CD4-positive, alpha-beta T cell treated with Interleukin-10 for 1 hour (primary cell): ENCODE results near the gene HHIPL1.

Source experiments
- DNase-seq: peaks from one replicate; pipeline ENCODE4 v3.0.0-alpha.2; 2020

HHIPL1 gene

DNA sequence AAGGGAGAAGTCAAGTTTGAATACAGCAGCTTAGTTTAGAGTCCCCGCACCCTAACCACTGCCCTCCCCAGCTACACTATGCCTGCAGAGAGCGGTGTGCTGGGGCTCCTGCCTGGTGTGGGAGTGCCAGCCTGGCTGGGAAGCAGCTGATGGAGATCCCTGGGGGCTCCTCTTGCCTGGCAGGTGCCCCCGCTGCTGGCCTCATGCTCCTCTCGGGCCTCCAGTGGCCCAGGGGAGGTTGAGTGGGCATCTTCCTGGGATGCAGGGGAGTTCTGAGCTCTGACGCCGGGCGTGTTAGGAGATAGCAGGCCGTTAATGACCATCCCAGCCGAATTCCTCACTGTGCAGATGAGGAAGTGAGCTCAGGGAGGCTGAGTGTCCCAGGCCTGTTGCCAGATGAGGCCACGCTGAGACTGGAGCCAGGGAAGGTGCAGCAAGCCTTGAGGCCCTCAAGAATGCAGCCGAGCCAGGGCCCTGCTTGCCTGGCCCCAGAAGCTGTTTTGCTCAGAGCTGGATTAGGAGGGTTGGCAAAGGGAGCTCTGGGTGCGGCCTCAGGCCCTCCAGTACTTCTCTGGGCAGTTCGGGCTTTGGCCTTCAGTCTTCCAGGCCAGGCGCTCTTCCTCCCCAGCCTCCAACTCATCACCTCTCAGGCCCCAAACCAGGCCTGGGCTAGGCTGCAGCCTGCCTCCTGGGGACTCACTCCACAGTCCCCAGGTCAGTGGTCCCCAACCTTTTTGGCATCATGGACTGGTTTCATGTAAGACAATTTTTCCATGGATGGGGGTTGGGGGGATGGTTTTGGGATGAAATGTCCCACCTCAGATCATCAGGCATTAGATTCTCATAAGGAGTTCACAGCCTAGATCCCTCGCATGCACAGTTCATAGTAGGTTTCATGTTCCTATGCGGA is 32.6 kb downstream of the HHIPL1 start:
- DNase-seq: no peak

DNA sequence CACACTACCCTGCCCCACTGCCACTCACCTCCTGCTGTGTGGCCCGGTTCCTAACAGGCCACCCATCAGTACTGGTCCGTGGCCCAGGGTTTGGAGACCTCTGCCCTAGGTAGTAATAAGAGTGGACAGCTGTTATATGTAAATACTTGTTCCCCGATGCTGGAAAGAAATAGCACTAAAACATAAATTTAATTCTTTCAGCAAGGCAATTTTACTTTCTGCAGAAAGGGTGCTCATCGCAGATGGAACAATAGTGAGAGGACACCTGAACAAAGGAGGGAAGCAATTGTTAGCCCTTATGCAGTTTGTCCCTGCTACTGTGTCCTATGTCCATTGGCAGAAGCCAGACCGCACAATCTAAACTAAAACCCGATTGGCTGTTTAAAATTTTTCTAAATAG is 33.3 kb downstream of the HHIPL1 start:
- DNase-seq: no peak

DNA sequence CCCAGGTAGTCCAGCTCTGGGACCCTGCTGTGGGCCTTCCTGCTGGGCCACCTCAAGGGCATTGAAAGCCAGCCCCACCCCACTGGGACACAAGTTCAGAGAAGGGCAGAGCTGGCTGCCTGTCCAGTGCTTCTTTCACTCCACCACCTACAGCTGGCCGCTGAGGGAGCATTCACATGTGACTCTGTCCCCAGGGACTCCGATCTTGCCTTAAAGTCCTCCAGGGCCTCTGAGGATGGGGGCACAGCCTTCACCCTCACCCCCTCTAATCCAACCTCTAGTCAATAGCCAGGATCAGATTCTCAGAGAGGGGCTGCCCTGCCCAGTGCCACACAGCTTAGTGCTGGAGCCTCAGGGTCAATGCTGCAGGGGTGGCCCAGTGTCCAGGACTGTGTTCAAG is 34.2 kb downstream of the HHIPL1 start:
- DNase-seq: no peak

DNA sequence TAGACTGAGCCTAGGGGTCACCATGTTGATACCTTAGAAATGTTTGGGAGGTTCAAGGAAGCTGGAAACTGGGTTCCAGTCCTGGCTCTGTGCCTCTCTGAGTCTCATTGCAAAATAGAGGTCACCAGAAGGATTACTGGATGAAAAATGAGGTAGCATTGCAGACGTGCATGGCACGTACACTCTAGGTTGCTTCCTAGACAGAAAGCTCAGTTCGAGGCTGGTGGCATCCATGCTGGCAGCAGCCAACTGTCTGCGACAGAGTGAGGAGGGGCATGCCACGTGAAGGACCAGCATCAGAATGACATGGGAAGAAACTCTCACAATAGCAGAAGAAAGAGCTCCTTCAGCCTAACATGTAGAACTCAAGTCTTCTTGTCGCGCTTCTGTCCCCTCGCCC is 34.6 kb downstream of the HHIPL1 start:
- DNase-seq: no peak

DNA sequence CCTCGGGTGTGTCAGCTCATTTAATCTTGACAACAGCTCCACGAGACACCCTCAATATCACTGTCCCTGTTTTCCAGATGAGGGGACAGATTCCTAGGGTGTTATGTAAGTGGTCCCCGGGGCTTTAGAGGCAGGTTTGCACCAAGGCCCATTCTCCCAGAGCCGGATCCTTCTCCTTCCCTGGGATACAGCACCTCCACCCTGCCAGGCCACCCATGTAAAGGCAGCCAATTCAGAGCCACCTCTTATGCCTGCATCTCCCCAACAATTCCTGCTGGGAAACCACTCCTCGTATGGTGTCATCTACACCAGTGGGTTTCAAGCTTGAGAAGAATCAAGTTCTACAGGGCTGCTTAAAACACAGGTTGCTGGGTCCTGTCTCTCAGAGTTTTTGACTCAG is 35.1 kb downstream of the HHIPL1 start:
- DNase-seq: no peak

DNA sequence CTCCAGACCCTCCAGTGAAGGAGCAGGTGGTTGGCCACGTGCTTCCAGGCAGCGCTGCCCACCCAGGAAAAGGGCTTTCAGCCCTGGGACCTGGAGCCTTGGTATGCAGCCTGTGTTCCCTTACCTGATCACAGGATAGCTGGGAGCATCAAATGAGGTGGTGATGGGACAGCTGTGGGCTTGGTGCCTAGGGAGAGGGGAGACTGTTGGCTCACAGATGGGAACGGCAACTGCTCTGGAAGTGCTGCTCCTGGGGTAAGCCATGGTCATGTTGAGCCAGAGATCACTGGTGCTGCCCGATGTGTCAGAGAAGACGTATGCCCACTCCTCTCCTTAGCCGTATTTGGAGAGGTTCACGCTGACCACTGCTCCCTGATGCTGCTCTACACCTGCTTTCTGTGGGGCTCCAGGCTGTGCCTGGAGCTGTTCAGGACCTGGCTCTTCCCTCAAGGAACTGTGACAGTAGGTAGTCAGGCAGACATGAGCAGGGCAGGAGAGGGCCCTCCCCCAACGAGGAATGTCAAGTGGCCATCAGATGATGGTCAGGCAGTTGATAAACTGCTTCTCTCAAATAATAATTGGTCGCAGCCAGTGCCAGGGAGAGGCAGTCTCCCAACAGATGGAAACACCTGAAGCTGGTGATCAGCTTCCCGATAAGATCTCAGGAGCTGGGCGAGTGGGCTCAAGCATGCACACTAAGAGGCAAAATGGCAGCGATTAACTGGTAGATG is 36.3 kb downstream of the HHIPL1 start:
- no peak for DNase-seq

DNA sequence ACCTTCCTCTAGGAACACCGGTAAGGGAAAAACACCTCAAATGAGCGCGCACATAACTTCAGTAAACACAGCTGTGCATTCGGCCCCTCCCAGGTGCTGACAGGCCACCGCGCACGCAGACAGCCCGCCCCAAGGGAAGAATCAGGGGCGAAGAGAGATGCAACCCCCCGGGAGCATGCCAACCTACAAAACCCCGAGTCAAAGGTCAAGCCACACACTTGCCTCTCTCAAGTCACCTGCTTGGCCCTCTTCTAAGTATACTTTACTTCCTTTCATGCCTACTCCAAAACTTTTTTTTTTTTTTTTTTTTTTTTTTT is 36.9 kb downstream of the HHIPL1 start:
- DNase-seq: no peak

DNA sequence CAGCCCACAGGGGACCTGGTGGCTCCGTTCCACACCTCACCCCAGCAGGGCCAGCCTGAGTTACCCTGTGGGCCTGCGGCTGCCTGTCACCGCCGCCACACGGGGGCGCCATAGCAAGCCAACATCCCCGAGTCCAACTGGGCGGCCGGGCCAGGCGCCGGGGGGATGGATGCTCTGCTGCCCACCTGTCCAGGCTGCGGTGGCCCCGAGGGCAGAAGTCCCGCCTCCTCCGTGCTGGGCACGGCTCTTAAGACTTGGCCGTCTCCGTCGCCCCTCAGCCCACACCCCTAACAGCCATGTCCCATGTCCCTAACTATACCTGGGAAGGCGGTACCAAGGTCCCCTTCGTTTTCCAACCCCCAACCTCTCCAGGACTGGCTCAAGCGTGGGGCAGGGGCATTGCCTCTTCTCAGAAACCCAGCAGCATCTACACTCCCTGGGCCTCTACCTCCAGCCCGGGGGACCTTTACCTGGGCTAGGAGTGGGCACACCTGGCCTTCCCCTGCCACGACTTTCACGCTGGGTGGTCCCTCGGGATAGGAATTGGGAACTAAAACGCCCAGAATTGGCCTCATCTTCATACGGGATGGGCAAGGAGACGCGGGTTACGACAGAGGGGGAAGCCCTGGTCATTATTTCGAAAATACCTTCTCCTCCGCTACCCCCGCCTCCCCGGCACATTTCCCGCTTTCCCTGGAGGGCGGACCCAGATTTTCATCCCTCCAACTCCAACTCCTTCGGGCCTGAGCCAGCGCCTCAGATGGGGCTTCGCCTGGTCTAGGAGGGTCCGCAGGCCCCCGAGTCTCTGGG is 38.1 kb downstream of the HHIPL1 start:
- peak; percentile 83 for DNase-seq

DNA sequence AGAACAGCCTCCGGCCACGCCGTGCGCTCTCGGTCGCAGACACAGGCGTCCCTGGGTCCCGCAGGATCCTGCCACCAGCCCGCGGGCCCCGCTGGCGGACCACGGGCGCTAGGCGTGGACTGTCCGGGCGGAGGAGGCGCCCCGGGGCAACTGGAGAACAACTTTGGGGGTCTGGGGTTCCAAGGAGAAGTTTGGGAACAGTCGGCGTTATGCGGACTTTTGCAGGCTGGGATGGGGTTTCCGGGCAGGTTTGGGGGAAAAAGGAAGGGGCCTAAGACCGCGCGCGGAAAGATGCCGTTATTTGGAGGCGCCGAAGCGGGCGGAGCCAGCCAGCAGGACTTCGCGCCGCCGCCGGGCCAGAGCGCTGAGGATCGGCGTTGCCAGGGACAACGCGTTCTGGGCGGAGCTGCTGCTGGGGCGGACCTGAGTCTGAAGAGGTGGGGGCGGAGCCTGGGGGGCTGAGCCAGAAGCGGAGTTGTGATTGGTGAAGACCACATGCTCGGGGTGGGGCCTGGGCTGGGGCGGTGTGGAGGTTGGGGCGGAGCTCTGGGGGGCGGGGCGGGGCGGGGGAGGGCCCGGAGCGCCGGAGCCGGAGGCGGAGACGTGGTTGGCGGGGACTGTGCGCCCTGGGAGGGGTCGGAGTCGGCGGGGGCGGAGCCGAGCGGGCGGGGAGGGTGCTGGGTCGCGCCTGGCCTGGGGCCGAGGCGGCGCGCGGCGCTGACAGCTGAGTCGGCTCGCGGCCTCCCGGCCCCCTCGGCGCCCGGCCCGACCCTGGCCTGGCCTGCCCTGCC is 38.9 kb downstream of the HHIPL1 start, which contains the start of gene CYP46A1:
TSS of gene CYP46A1 (plus strand) at position 680 of the 791 bp plus-strand sequence. CDS start 120 bp downstream, outside the sequence.
- DNase-seq: peak; percentile 99

DNA sequence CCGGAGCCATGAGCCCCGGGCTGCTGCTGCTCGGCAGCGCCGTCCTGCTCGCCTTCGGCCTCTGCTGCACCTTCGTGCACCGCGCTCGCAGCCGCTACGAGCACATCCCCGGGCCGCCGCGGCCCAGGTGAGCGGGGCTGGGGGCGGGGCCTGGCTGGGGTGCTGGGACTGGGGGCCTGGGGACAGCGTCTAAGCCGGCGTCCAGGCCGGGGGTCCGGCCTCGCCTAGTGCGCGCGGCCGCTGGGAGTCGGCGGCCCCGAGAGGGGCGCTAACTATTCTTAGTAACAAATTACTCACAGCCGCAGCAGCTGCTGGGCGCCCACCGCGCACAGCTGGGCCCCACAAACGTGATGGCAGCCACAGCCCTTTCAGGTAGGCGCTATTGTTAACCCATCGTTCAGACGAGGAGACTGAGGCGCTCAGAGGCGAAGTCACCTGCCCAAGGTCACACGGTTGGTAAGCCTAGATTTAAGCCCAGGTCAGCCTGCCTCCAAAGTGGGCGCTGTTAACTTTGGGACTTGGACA is 39.5 kb downstream of the HHIPL1 start:
- DNase-seq: no peak

DNA sequence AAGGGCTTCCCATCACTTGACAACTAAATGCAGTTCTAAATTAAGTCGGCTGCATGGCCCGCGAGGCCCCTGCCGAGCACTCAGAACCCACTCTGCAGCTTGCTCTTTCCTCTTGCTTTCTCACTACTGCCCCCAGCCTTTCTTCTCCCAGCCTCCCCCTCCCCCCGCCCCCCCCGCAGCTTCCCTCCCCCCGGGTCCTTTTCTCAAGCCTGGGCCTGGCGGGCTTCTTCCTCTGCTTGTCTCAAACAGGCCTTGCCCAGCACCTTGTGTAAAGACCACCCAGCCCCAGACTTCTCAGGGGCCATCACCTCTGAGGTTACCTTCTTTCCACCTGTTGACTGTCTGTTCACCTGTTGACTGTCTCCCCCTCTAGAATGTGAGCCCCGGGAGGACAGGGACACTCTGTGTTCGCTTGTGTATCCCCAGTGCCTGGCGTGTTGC is 40.2 kb downstream of the HHIPL1 start:
- DNase-seq: no peak

DNA sequence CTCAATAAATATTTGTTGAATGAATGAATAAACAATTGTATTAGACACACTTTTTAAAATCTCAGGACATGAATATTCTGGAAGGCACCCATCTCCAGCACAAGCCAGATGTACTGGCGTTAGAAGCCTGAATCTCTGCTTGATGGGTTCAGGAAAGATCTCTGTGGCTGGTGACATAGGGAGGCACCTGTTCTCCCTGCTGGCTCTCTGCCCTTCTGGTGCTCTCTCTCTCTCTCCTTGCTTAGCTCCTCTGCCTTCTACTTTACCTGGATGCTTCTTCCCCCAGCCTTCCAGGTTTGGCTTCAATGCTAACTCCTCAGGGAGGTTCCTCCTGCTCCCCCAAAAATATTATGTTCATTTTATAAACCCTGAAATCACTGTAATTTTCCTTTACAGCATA is 40.7 kb downstream of the HHIPL1 start:
- no peak for DNase-seq

DNA sequence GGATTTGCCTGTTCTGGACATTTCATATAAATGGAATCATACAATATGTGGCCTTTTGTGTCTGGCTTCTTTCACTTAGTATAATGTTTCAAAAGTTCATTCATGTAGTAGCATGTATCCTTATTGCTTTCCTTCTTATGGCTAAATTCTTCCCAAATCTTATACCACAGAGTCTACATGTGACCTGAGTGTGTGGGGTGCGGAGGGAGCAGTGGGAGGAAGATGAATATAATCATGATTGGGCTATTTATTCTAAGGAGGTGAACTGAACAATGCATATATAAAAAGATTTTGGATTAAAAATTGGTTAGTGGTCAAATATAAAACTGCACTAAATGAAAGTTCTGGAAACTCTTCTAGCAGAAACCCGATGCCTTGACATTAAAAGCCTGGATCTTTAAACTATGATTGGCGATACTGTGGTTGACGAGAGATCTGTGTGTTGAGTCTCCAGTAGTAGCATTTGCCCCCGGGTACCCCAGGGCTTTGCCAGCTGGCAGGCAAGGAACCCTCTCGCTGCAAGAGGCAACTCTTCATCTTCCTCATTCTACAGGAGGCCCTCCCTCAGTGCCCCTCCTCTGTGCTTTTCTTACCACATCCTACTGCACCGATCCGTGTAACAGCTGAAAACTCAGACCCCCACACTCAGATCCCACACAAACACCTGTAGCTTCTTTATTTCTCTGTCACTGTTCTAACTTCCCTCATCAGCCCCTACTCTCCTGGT is 41.8 kb downstream of the HHIPL1 start:
- no peak for DNase-seq

DNA sequence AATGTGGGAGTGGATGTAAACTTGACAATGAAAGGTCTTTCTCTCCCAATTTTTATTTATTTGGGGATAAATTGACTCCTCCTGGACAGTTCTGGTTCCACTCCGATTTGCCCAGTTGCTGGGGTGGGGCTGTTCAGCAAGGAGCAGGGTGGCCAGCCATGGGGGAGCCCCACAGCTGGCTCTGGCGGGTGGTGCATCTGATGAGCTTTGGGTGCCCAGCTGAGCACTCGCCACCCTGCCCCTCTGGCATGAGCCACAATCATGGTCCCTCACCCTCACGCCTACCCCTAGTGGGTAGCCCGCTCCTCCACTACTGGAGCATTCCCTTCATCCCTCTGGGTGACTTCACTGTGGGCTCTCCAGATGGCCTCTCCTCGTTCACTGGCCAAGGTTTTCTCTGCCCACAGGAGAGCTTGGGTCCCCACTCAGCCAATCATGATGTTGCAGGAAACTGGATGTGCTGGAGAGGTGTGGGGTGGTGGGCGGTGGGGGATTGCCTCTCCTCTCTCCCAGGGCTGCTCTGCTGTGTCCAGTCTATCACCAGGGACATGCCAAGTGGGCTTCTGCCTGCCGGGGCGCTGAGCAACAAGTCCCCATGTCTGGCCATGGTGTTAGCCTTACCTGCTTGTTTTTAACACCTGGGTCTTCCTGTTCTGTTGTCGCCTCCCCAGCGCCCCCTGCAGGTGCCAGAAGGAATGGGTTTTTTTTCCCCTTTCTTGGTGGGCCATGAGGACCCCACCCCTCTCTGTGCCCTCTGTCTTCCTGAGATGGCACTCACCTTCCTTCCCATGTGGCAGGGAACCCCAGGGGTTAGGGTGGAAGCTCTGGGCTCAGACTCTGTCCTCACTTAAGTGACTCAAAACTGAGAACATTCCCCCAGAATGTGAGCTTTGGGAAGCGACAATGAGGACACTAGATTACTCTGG is 42.6 kb downstream of the HHIPL1 start:
- DNase-seq: peak; percentile 53

DNA sequence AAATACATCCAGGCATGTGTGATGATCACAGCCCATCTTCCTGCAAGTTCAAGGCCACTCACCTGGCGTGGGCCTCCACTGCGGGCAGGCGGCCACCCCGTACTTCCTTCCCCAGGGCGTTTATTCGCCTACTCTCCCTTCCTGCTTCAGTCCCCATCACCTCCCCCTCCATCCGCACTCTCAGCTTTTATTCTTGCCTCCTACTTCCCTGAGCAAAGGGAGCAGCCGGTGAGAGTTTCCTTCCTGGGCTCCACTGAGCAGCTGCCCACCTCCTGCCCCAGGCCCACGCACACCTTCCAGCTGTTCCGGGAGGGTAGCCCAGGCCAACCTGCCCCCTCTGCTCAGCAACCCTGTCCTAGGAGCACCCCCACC is 43.3 kb downstream of the HHIPL1 start:
- DNase-seq: no peak

DNA sequence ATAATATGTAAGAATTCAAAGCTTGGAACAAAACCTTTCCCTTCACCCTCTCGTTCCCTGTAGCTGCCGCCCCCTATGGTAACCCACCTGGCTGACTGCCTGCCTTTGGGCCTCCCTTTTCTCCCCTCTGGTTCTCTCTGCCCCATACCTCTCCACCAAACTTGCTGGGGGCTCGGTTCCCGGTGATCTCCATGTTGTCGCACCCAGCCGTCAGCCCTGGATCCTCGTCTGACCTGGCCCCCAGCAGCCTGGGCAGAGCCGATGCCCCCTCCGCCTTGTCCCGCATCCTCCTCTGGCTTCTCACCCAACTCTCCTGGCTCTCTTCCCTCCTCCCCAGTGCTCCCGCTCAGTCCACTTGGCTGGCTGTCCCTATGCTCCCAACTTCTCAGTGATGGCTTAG is 43.7 kb downstream of the HHIPL1 start:
- no peak for DNase-seq

DNA sequence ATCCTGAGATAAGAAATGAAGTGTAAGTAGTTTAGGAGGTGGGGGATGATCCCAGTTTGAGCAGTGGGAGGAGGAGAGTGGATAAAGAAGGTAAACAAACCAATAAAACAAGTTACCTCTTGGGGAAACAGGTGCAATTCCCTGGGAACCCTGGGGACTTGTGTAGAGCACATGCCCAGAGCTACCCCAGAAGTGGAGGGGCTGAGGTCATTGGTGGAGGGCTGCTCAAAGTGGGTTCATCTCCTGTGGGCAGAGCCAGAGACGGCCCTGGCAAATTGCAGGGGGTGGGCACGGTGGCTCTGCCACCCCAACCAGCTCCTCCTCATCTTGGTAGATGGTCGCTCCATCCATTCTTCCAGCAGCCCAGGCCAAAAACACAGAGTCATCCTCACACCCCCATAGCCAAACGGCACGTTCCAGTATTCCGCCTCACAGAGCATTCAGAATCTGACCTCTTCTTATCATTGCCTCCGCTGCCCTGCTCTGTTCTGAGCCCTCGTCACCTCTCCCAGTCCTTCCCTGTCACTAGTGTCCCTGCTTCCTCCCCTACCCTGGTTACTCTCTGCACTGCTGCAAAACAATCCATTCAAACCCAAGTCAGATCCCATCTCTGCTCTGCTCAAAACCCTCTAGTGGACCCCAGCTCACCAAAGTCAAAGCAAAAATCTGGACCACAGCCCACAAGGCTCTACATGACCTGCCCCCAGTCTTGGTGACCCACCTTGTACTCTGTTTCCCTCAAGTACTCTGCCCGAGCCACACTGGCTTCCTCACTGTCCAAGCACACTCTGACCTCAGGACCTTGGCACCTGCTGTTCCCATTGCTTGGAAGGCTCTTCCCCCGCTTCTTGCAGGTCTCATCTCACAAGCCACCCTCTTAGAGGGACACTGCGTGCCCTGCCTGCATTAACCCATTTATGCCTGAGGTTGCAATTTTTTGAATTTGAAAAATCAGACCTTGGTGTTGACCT is 44.6 kb downstream of the HHIPL1 start:
- DNase-seq: no peak

DNA sequence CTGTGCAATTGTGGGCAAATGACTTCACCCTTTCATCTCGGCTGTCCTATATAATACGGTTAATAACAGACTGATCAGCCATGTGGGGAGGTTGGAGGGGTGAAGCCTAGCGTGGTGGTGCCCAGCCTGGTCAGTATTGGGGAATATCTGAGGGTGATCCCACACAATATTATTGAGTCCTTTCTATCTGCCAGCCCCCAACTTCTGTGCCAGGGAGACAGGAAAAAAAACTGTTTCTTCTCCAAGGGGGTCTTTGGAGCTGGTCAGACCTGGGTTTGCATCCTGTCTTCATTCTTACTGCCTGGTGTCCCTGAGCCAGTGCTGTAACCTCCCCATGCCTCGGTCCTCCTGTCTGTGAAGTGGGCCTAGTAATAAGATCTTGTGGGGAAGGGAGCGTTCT is 45.7 kb downstream of the HHIPL1 start:
- DNase-seq: no peak
